Upper lobe of left lung (tissue), 6 donors: ENCODE results near the gene REEP2. TPM values are rescaled to one million over a fixed set of nuclear protein-coding genes. Genes with fewer than 3 reads are reported as not detected.
"Not testable (repeated sequence)": the region's sequence is repeated elsewhere in the genome, so short reads cannot be mapped to it uniquely, and the experiment has no call there.

ENCODE experiments used
- ATAC-seq, 2 donors: fragments of 200-7000 bp; cut with Tn5 transposase; one replicate each; pipeline ENCODE4 v1.9.1; 2022; ENCODE audit warnings: mild to moderate bottlenecking in 2 of 2, moderate library complexity in 2 of 2; ENCODE audit not compliant: low FRiP score in 2 of 2
- DNase-seq, 2 donors: peaks; one replicate each; pipeline ENCODE4 v3.0.0-alpha.2; 2019 to 2020
- H3K27ac ChIP-seq, 4 donors: fragments of 200-600 bp; sonication (generic); one replicate each; pipeline ENCODE4 v1.5.1; 2016 to 2019
- H3K27me3 ChIP-seq, 4 donors: fragments of 200-600 bp; sonication (generic); one replicate each; pipeline ENCODE4 v1.5.1; 2017 to 2019
- H3K36me3 ChIP-seq, 4 donors: fragments of 200-600 bp; sonication (generic); one replicate each; pipeline ENCODE4 v1.5.1; 2016 to 2019
- H3K4me1 ChIP-seq, 4 donors: fragments of 200-600 bp; sonication (generic); one replicate each; pipeline ENCODE4 v1.5.1; 2018 to 2019
- H3K4me3 ChIP-seq, 4 donors: fragments of 200-600 bp; sonication (generic); one replicate each; pipeline ENCODE4 v1.5.1; 2017 to 2019; ENCODE audit warnings: mild to moderate bottlenecking in 2 of 4, moderate library complexity in 1 of 4
- H3K9me3 ChIP-seq, 4 donors: fragments of 200-600 bp; sonication (generic); one replicate each; pipeline ENCODE4 v1.5.1; 2018 to 2019
- CTCF ChIP-seq, 6 experiments: fragments of 450-650 bp in 4 of 6; fragments of 200-600 bp in 2 of 6; sonication (generic) in 2 of 6; IDR thresholded peaks; one replicate each; pipeline ENCODE4 v1.5.1; 2016 to 2019; ENCODE audit warnings: antibody characterized with exemption in 6 of 6
- EP300 ChIP-seq, 4 donors: sonication (generic); formaldehyde crosslinking; IDR thresholded peaks; one replicate each; pipeline ENCODE4 v1.5.1; 2017; ENCODE audit warnings: antibody characterized with exemption in 4 of 4, control low read depth in 2 of 4
- POLR2A ChIP-seq, 4 donors: fragments of 450-650 bp; IDR thresholded peaks; one replicate each; pipeline ENCODE4 v1.5.1; 2016 to 2017; ENCODE audit warnings: antibody characterized with exemption in 4 of 4, mild to moderate bottlenecking in 2 of 4
- POLR2AphosphoS5 ChIP-seq, 2 donors: sonication (generic); formaldehyde crosslinking; IDR thresholded peaks; one replicate each; pipeline ENCODE4 v1.5.1; 2017; ENCODE audit warnings: antibody characterized with exemption in 2 of 2
- WGBS, 2 donors: methylation state at CpG; one replicate each; pipeline ENCODE4 v1.1.5; 2017 to 2018; 5-methylcytosine and 5-hydroxymethylcytosine counted together
- total RNA-seq, 6 donors: library from RNA; depleted of rRNA in 4 of 6; stranded (reverse); fragments of >200 nt in 4 of 6; gene quantifications; one replicate each; pipeline versions ENCODE4 v1.1.0 to v1.2.1, GENCODE V29; 2016 to 2021
- donor health status: DM: no; HTN: no; CAD: no; lungs with moderate emphysema.
- donor health status: DM: no; HTN: yes; CAD: no; lungs with severe emphysema.

The REEP2 gene
- 1 to 10 TPM in 1 of 6 donors, under 1 TPM in 4, not detected in 1; 0.33 to 3.2 (median 0.46) TPM for total RNA-seq

- H3K27ac ChIP-seq = peak within 1 kb of the TSS in 1 of 4 donors; percentile 7
- no peaks in the 10 kb centered on the region for H3K9me3 ChIP-seq
- TF ChIP-seq EP300 (IDR thresholded peaks at IDR 0.05) = no peak
- peak in 2 of 6 experiments; percentile 19 to 30 for TF ChIP-seq CTCF (IDR thresholded peaks at IDR 0.05)
- H3K36me3 ChIP-seq = peaks cover 16 to 30% (median 26%) of the 10 kb centered on the region in 4 donors
- no peaks in the 10 kb centered on the region for H3K27me3 ChIP-seq
- WGBS, 2 donors = 5 to 17% methylated on average over 6 to 15 of the region's 65 CpGs
- H3K4me3 ChIP-seq = peak within 1 kb of the TSS; percentile 11 to 50 (median 42)
- ATAC-seq (peak; percentile 42 to 82), DNase-seq (peak; percentile 35 to 91)
- peaks cover 10 to 19% (median 15%) of the 10 kb centered on the region in 4 donors for H3K4me1 ChIP-seq
These were observed at the start of gene REEP2 for GRCh38 chr5:138438724-138439476. Gene REEP2, plus strand, starts transcription at chr5:138439057. Its CDS starts 152 bp downstream, at chr5:138439209.

DNA sequence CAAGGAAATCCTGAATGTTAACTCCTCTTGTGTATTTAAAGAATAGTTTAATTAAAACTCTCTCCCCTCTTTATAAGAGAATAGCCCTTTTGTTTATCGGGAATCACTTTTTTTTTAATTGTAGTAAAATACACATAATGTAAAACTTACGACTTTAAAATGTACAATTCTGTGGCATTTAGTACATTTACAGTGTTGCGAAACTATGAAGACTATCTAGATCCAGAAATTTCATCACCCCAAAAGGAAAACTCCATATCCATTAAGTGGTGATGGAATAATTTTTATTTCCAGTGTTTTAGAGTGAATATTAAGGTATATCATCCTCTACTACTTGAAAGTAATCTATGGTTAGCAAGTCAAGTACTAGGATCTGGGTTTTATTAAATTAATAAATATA, 49.5 kb upstream of the REEP2 start:
- Histone ChIP-seq H3K9me3 (no peaks in the 10 kb centered on the region), H3K4me1 (no peaks in the 10 kb centered on the region), H3K27me3 (no peaks in the 10 kb centered on the region), H3K27ac (no peak overlapping the region), H3K36me3 (peaks cover 24 to 90% (median 69%) of the 10 kb centered on the region in 4 donors), H3K4me3 (no peak overlapping the region)
- WGBS, 2 donors = 87 to 89% methylated on average over 3 of the region's 3 CpGs
- ATAC-seq (no peak), DNase-seq (no peak)
- TF ChIP-seq POLR2AphosphoS5 (IDR thresholded peaks at IDR 0.05) = no peak
- TF ChIP-seq CTCF (IDR thresholded peaks at IDR 0.05) = no peak
- no peak for TF ChIP-seq EP300 (IDR thresholded peaks at IDR 0.05)
- no peak for TF ChIP-seq POLR2A (IDR thresholded peaks at IDR 0.05)

- not testable (repeated sequence) for H3K4me3 ChIP-seq, ATAC-seq, H3K27me3 ChIP-seq, H3K27ac ChIP-seq, DNase-seq, H3K4me1 ChIP-seq, H3K9me3 ChIP-seq
- H3K36me3 ChIP-seq = peaks cover 24 to 90% (median 69%) of the 10 kb centered on the region in 4 donors
- 98% methylated on average over 10 of the region's 10 CpGs for WGBS, 2 donors
These were observed 48.9 kb upstream of the REEP2 start for GRCh38 chr5:138389911-138390310.

DNA sequence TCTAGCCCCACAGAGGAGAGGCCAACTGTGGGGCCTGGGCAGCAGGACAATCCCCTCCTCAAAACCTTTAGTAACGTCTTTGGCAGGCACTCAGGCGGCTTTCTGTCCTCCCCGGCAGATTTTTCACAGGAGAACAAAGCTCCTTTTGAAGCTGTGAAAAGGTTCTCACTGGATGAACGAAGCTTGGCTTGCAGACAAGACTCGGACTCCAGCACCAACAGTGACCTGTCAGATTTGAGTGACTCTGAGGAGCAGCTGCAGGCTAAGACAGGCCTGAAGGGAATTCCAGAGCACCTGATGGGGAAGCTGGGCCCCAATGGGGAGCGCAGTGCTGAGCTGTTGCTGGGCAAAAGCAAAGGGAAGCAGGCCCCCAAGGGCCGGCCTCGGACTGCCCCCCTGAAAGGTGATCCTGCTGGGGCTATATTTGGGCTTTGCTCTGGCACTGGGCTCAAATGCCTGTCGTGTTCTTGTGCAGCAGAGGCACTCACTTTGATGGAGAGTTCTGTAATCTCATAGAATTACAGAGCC, 46.9 kb upstream of the REEP2 start:
- no peaks in the 10 kb centered on the region for H3K9me3 ChIP-seq
- WGBS, 2 donors = 87% methylated on average over 6 to 9 of the region's 9 CpGs
- no peaks in the 10 kb centered on the region for H3K27me3 ChIP-seq
- no peak overlapping the region for H3K4me3 ChIP-seq
- DNase-seq (no peak), ATAC-seq (no peak)
- no peaks in the 10 kb centered on the region for H3K4me1 ChIP-seq
- peaks cover 32 to 90% (median 61%) of the 10 kb centered on the region in 4 donors for H3K36me3 ChIP-seq
- TF ChIP-seq POLR2A (IDR thresholded peaks at IDR 0.05) (no peak), EP300 (IDR thresholded peaks at IDR 0.05) (no peak), CTCF (IDR thresholded peaks at IDR 0.05) (no peak), POLR2AphosphoS5 (IDR thresholded peaks at IDR 0.05) (no peak)
- H3K27ac ChIP-seq = no peak overlapping the region

DNA sequence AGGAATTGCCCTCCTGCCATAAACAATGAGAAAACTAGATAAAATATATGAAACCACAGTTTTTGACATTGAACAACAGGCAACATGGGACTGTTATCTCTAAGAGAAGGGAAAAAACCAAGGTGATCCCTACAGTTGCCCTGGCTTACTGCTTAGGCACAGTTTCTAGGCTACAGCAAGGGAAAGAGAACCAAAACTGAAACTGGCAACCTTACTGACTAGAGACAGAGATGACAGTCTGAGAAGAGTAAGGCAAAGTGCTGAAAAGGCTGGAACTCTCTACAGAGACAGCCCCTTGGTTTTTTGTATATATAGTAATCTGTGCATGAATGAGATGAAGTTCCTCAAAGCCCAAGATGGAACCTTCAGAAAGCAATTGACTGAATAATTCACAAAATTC, 36.2 kb upstream of the REEP2 start:
- DNase-seq (no peak), ATAC-seq (no peak)
- no peaks in the 10 kb centered on the region for H3K27me3 ChIP-seq
- H3K4me3 ChIP-seq = no peak overlapping the region
- no peaks in the 10 kb centered on the region for H3K9me3 ChIP-seq
- no peaks in the 10 kb centered on the region for H3K4me1 ChIP-seq
- peaks cover 25 to 98% (median 56%) of the 10 kb centered on the region in 4 donors for H3K36me3 ChIP-seq
- no peak overlapping the region for H3K27ac ChIP-seq
- TF ChIP-seq POLR2A (IDR thresholded peaks at IDR 0.05) (no peak), EP300 (IDR thresholded peaks at IDR 0.05) (no peak), CTCF (IDR thresholded peaks at IDR 0.05) (no peak), POLR2AphosphoS5 (IDR thresholded peaks at IDR 0.05) (no peak)
